Uterus (tissue), 2 donors: Measurements from ENCODE around the gene DPP10.

ENCODE experiments used
- CTCF ChIP-seq, 4 experiments: fragments of 200-600 bp in 2 of 4; fragments of 450-650 bp in 2 of 4; sonication (generic) in 2 of 4; IDR thresholded peaks; one replicate each; pipeline ENCODE4 v1.5.1; 2016 to 2019; ENCODE audit warnings: antibody characterized with exemption in 4 of 4, mild to moderate bottlenecking in 2 of 4, moderate library complexity in 1 of 4
- POLR2A ChIP-seq, 2 donors: fragments of 450-650 bp; IDR thresholded peaks; one replicate each; pipeline ENCODE4 v1.6.1; 2016; ENCODE audit warnings: antibody characterized with exemption in 2 of 2, mild to moderate bottlenecking in 1 of 2, moderate library complexity in 1 of 2

DNA sequence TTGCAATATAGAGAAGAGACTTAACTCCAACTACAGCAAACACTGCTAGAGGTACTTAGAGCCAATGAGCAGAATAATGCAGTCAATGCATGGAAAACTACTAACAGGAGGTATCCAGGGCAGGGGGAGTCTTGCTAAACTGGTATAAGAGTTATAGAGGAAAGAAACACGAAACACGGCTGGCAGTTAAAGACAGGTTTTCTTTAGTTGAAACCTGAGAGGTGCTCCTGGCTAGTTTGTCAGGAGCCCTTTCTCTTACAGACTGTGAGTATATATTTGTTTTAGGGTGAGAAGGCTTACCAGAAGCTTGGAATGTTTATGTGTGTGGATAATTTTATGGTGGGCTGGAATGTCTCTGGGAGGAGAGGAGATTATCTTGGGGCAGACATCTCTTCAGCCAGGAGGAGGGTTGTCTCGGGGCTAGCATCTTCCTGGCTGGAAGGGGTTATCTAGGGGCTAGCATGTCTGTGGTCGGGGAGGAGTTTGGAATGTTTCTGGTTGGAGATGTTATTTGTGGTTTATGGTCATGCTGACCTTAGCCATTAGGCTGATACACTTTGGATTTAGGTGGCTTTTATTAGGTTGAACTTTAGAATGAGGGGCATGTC lies 1048.8 kb downstream of the DPP10 start:
- TF ChIP-seq CTCF (IDR thresholded peaks at IDR 0.05) (no peak), POLR2A (IDR thresholded peaks at IDR 0.05) (no peak)
